ENCODE measurements around the gene C2. TPM values are rescaled to one million over a fixed set of nuclear protein-coding genes. Genes with fewer than 3 reads are reported as not detected.
"Not testable (repeated sequence)": the region's sequence is repeated elsewhere in the genome, so short reads cannot be mapped to it uniquely, and the experiment has no call there.

The C2 gene
- total RNA-seq, 4 donors from 2014 or later: 30.6 to 96.1 (median 46.0) TPM

DNA sequence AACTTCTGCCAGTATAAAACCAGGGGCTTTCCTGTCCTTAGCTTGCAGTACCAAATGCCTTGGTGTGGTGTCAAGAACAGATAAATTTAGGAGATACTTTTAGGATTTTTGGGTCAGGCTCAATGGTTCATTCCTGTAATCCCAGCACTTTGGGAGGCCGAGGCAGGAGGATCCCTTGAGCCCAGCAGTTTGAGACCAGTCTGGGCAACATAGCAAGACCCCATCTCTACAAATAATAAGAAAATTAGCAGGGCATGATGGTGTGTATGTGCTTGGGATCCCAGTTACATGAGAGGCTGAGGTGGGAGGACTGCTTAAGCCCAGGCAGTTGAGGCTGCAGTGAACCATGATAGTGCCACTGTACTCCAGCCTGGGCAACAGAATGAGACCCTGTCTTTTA lies 22.5 kb upstream of the C2 start:
- TF ChIP-seq, protein P1, sequence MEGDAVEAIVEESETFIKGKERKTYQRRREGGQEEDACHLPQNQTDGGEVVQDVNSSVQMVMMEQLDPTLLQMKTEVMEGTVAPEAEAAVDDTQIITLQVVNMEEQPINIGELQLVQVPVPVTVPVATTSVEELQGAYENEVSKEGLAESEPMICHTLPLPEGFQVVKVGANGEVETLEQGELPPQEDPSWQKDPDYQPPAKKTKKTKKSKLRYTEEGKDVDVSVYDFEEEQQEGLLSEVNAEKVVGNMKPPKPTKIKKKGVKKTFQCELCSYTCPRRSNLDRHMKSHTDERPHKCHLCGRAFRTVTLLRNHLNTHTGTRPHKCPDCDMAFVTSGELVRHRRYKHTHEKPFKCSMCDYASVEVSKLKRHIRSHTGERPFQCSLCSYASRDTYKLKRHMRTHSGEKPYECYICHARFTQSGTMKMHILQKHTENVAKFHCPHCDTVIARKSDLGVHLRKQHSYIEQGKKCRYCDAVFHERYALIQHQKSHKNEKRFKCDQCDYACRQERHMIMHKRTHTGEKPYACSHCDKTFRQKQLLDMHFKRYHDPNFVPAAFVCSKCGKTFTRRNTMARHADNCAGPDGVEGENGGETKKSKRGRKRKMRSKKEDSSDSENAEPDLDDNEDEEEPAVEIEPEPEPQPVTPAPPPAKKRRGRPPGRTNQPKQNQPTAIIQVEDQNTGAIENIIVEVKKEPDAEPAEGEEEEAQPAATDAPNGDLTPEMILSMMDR (IDR thresholded peaks at IDR 0.05): no peak
- DNase-seq (ENCODE audit: low spot score) (no peak), ATAC-seq (ENCODE audit: low FRiP score) (no peak)

DNA sequence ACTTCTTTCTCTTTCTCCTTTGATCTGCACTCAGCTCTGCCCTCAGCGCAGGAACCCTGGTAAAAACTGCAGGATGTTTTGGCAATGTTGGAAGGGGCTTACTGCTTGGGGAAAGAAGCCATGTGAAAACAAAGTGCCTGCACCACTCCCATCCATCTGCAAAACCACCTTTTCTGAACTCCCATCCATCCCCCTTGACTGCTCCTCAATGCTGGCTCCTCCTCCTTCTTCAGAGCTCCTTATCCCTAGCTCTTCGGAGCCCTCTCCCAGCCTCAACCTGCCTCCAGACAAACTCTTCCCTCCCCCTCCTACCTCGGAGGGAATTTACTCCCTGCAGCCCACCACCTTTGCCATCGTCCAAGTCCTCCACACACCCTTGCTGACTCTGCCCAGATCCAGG lies 21.4 kb upstream of the C2 start:
- ATAC-seq (ENCODE audit: low FRiP score): no peak
- TF ChIP-seq, protein P1 (IDR thresholded peaks at IDR 0.05): no peak
- DNase-seq (ENCODE audit: low spot score): no peak

DNA sequence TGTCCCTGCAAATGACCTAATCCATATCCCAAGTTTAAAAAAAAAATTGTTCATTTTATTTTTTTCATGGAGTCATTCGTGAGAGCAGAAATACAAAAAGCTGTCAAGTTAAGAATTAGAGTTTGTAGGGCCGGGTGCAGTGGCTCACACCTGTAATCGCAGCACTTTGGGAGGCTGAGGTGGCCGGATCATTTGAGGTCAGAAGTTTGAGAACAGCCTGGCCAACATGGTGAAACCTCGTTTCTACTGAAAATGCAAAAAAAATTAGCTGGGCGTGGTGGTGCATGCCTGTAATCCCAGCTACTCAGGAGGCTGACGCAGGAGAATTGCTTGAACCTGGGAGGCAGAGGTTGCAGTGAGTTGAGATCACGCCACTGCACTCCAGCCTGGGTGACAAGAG lies 20.8 kb upstream of the C2 start:
- not testable (repeated sequence) for ATAC-seq (ENCODE audit: low FRiP score); DNase-seq (ENCODE audit: low spot score)

DNA sequence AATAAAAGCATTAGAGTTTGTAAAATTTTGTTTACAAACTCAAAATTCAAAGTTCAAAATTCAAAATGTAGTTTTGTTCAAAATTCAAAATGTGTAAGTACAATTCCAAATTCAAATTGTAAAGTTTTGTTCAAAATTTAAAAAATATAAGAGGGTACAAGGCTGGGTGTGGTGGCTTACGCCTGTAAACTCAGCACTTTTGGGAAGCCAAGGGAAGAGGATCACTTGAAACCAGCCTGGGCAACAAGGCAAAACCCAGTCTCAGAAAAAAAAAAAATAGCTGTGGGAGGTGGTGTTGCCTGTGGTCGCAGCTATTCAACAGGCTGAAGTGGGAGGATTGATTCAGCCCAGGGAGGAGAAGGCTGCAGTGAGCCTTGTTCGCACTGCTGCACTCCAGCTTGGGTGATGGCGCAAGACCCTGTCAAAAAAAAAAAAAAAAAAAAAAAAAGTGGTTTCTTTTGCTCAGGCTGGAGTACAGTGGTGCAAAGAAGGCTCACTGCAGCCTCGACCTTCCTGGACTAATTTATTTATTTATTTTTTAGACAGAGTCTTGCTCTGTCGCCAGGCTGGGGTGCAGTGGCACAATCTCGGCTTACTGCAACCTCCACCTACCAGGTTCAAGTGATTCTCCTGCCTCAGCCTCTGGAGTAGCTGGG lies 20.2 kb upstream of the C2 start:
- no peak for DNase-seq (ENCODE audit: low spot score)
- TF ChIP-seq, protein P1 (IDR thresholded peaks at IDR 0.05): no peak
- peak; percentile 38 for ATAC-seq (ENCODE audit: low FRiP score)

DNA sequence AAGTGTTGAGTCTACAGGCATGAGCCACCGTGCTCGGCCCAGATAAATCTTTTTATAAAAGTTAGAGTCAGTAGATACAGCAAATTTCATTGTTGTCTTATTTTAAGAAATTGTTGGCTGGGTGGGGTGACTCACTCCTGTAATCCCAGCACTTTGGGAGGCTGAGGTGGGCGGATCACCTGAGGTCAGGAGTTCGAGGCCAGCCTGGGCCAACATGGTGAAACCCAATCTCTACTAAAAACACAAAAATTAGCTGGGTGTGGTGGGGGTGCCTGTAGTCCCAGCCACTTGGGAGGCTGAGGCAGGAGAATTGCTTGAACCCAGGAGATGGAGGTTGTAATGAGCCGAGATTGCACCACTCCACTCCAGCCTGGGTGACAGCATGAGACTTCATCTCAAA lies 19.3 kb upstream of the C2 start:
- not testable (repeated sequence) for ATAC-seq (ENCODE audit: low FRiP score)

DNA sequence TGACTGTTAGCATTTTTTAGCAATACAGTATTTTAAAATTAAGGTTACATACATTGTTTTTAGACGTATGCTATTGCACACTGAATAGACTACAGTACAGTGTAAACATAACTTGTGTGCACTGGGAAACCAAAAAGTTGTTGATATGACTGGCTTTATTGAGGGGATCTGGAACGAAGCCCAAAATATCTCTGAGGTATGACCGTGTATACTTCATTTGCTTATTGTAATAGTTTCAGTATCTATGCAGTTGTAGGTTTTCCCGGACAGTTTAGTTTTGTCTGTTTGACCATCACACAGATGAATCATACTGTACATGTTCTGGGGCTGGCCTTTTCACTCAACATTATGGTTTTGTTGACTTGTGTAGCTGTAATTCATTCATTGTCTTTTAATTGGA lies 18.7 kb upstream of the C2 start:
- TF ChIP-seq, protein P1 (IDR thresholded peaks at IDR 0.05): no peak
- DNase-seq (ENCODE audit: low spot score) (no peak), ATAC-seq (ENCODE audit: low FRiP score) (no peak)

More for the DNA sequence above, 19.3 kb upstream of the C2 start:
- not testable (repeated sequence) for DNase-seq (ENCODE audit: low spot score)

DNA sequence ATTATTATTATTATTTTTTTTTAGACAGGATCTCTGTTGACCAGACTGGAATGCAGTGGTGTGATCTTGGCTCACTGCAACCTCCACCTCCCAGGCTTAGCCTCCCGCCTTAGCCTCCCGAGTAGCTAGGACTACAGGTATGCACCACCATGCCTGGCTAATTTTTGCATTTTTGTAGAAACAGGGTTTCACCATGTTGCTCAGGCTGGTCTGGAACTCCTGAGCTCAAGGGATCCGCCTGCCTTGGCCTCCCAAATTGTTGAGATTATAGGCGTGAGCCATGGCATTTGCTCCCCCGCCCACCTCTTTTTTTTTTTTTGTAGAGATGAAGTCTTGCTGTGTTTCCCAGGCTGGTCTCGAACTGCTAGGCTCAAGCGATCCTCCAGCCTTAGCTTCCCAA lies 18.2 kb upstream of the C2 start:
- ATAC-seq (ENCODE audit: low FRiP score); DNase-seq (ENCODE audit: low spot score): not testable (repeated sequence)

DNA sequence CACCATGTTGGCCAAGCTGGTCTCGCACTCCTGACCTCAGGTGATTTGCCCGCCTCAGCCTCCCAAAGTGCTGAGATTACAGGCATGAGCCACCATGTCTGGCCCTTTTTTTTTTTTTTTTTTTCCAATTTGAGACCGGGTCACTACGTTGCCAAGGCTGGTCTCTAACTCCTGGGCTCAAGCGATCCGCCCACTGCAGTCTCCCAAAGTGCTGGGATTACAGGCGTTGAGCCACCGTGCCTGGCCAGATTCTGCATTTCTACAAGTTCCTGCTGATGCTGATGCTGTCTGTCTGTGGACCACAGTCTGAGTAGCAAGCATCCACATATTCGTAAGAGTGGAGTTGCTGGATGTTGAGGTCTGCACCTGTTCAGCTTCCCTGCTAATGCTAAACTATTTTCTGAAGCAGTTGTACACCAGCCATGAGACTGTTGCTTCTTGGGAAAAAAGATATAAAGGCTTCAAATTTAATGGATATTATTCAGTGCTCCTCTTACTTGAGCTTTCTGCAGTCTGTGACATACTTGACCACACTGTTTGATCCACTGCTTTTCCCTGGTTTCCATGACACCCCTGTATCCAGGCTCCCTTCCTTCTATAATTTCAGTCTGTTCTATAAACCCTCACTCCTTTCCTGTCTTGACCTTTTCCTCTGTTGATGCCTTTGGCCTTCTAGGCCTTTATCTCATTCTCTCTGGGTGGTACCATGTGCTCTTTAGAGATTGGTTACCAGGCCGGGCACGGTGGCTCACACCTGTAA lies 15.5 kb upstream of the C2 start:
- no peak for DNase-seq (ENCODE audit: low spot score)
- TF ChIP-seq, protein P1 (IDR thresholded peaks at IDR 0.05): no peak

More for the DNA sequence above, 15.5 kb upstream of the C2 start:
- no peak for ATAC-seq (ENCODE audit: low FRiP score)
